HG02938 (cell line): ENCODE measurements around the gene CCDC33.

Source experiments
- ATAC-seq: cut with Tn5 transposase; IDR thresholded peaks from one replicate; pipeline ENCODE4 v1.9.1; 2021; ENCODE audit warnings: mild to moderate bottlenecking, moderate library complexity; ENCODE audit not compliant: unreplicated experiment

Gene CCDC33

GRCh38 chr15:74378848-74379247 lies 142.7 kb downstream of the CCDC33 start:
- no peak for ATAC-seq

GRCh38 chr15:74380361-74381189 lies 144.4 kb downstream of the CCDC33 start:
- no peak for ATAC-seq

GRCh38 chr15:74381190-74381453 lies 145.0 kb downstream of the CCDC33 start:
- no peak for ATAC-seq

GRCh38 chr15:74381481-74381880 lies 145.4 kb downstream of the CCDC33 start:
- no peak for ATAC-seq

- ATAC-seq = no peak
These were observed 146.1 kb downstream of the CCDC33 start for GRCh38 chr15:74382004-74382816.

GRCh38 chr15:74383286-74383685 lies 147.2 kb downstream of the CCDC33 start:
- ATAC-seq = peak; percentile 3

GRCh38 chr15:74383695-74384565 lies 147.8 kb downstream of the CCDC33 start:
- ATAC-seq = peak; percentile 44

GRCh38 chr15:74384566-74384880 lies 148.4 kb downstream of the CCDC33 start:
- no peak for ATAC-seq

GRCh38 chr15:74384881-74385643 lies 148.9 kb downstream of the CCDC33 start:
- peak; percentile 67 for ATAC-seq

- ATAC-seq = no peak
These were observed 149.6 kb downstream of the CCDC33 start for GRCh38 chr15:74385733-74386132.
